NCI-H82 treated with DMSO at 0.1 percent for 48 hours (cell line): ENCODE data around the gene TTC27.
"Not testable (repeated sequence)": the region's sequence is repeated elsewhere in the genome, so short reads cannot be mapped to it uniquely, and the experiment has no call there.

Experiments used
- DNase-seq: peaks from one replicate; lab custom pipeline; 2025; ENCODE audit not compliant: unreplicated experiment; lab: John Stamatoyannopoulos, UW

Gene TTC27

DNA sequence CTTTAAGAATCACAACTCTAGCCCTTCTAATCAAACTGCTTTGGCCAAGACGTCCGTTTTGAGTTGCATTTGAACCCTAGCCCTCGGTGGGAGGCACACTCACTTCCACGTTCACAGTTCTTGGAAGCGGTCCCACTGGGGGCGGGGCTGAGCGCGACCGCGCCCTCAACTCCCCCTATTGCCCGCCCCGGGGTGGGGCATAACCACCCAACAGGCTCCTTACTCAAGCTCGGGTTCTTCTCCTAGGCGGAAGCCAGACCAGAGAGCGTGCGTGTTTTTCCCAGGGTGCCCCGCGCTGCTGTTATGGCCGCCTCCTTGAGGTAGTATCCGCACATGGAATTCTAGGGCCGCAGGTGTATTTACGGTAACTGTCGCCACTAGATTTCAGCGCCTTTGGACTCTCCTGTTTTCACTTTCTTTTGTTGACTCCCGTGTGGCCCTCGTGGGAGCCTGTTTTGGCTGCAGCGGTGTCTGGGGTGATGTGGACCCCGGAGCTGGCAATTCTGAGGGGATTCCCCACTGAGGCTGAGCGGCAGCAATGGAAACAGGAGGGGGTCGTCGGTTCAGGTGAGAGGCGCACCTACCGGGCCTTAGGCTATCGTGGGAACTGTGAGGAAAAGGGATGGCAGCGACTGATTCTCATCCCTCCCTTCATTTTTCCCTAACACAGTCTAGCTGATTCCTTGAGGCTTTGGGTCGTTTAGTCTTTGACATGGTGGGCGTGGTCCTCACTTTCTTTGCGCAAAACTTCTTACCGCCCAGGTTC lies at the start of gene TTC27:
Gene TTC27 (plus strand): TSS at position 237 of the 766 bp plus-strand sequence. CDS start 243 bp downstream, at position 480.
- DNase-seq = peak; percentile 96

DNA sequence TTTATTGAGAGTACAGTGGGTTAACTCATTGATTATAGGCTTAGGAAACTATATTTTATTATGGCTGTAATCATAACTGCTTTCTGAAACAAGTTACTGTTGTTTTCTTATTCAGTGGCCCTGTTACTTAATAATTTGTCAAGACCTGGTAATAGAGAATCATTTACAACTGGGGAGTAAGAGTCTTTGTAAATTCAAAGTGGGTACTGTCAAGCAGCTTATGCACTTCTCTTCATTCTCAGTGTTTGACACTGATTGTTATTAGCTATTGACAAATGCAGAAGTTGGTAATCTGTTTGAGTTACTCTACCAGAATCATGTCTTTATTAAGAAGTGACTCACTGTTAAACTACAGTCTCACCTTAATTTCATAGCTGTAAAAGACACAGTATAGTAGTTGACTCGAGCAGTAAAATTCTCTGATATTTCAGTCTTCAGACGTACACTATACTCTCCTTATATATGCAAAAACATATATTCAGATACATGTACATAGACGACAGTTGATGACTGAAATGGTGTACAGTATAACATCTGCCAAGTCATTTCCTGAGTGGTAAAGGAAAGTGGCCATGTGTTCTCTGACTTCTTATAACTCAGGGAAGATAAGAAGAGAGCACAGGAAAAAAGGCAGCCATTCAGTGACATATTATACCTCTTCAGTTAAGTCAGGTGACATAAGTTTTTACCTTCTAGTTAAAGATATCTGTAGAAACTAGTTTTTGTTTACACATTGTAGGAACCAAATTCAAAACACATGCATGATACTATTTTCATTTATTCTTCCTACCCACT lies 36.0 kb upstream of the TTC27 start:
- no peak for DNase-seq

DNA sequence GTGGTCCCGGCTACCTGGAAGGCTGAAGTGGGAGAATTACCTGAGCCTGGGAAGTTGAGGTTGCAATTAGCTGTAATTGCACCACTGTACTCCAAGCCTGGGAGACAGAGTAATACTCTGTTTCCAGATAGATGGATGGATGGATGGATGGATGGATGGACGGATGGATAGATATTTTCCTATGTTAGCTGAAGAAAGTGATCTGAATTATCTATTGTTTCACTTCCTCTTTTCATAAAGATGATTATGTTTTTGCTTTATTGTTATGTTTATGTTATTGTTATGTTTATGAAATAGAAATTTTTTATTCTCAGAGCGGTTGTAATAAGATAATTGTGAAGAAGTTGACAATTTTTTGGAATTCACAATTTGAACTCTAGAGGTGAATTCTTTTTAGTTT lies 33.3 kb upstream of the TTC27 start:
- DNase-seq = no peak

DNA sequence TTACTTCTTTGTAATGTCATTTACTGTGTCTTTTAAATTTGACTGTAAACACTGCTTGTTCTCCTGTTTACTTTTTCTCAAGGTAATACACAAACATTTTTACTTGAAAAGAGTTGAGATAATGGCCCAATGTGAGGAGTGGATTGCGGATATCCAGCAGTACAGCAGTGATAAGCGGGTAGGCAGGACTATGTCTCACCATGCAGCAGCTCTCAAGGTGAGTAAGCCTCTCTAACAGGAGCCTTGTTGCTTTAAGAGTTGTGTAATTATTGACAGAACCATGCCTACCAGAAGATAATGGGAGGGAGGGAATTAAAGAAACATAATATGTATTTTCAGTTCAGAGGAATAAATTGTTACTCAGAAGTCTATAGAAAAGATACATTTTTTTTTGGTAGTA lies 16.5 kb upstream of the TTC27 start:
- no peak for DNase-seq

DNA sequence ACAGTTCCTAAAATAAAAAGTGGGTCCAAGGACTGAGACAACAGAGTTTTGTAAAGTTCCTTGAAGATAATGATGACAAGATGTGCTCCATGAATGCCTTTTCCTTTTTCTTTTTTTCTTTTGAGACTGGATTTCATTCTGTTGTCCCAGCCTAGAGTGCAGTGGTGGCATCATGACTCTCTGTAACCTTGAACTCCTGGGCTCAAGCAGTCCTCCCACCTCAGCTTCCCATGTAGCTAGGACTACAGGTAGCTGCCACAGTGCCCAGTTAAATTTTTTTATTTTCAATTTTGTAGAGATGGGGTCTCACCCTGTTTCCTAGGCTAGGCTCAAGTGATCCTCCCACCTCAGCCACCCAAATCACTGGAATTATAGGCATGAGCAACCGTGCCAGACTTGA lies 16.1 kb upstream of the TTC27 start:
- DNase-seq = no peak

DNA sequence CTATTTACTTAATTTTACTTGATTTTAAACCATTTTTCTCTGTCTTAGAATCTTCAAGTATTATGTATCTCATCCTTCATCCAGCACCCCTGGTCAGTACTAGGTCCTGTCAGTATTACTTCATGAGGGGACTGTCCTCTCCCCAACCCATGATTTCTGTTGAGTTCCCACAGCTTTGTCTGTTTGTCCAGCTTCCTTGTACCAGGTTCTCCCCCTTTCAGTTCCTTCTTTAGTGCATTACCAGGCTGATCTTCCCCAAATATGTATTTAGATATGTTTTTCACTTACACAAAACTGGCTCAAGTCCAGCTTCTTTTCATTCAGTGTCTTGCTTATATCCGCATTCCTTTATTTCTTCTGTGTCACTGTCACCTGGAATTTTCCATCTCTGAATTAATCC lies 13.8 kb upstream of the TTC27 start:
- no peak for DNase-seq

DNA sequence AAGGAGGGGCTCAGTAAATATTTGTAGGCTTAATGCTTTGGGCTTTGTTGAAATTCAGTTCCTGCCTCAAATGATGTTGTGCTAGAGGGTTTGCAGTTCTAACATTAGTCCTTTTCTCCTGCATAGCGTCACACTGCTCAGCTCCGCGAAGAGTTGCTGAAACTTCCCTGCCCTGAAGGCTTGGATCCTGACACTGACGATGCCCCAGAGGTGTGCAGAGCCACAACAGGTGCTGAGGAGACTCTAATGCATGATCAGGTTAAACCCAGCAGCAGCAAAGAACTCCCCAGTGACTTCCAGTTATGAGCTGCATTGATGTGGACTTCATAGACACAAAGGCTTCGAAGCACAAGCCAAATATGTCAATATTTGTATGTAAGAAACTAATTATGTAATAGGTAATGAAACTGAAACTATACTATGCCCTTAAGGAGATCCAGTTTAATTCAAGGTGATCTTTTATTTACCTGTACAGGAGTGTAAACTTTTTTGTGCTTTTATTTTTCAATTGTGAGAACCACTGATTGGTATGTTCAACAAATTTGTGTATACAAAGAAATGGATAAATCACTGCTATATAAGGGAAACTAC lies 10.2 kb upstream of the TTC27 start:
- DNase-seq = no peak

DNA sequence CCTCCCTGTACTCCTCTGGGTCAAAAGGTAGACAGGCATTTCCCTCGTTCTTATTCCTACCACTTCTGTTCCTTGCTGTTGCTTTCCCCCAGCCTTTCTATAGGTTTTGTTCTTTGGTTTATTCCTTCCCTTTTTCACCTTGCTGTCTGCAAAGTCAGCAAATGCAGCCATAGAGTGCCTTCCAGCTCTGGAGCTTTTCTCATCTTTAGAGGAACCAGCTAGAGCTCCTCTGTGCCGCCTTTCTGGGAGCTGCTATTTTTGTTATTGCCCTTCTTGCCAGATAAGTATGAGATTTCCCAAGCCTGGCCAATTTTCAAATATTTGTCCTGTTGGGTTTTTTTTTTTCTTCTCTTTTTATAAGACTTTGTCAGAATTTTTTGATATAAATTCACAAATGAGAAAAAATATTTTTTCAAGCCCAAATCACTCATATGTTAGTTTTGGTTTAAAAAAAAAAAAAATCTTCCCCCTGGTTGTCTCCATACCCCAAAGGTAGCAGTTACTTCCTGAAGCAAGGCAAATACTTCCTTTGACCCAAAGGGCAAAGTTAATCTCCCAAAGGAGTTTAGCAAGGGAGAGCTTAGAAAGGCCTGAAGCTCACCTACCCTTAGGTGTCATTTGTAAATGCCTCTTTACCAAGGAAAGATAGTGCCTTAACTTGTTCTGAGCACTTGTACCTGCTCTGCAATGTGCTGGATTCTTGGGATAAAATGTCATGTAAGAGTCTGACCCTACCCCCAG lies 5.1 kb upstream of the TTC27 start:
- DNase-seq = no peak

DNA sequence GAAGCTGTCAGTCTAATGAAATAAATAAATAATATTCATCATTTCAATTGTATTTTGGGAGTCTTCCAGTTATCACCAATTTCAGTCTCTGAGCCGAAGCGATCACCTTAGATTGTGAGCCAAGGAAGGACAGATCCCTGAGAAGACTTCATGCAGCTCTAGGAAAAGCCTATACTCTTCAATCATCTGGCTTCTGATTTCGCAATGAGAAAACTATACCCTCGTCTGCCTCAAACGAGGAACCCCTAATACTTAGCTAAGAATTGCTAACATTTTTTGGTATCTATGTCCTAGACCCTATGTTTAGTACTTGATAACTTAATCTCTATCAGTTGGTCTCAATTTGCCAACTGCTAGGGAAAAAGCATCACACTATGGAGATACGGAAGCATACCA lies 4.5 kb upstream of the TTC27 start:
- no peak for DNase-seq

DNA sequence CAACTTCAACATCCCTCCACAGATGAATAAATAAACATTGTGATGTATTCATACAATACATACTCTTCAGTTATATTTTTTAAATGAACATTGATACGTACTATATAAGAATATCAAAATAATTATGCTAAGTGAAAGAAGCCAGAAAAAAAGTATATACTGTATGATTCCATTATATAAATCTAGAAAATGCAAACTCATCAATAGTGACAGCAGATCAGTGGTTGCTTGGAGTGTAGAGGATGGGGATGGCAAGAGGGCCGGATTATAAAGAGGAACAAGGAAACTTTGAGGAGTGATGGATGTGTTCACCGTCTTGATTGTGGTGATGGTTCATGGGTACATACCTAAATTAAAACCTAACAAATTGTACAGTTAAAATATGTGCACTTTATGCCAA lies 3.0 kb upstream of the TTC27 start:
- no peak for DNase-seq

DNA sequence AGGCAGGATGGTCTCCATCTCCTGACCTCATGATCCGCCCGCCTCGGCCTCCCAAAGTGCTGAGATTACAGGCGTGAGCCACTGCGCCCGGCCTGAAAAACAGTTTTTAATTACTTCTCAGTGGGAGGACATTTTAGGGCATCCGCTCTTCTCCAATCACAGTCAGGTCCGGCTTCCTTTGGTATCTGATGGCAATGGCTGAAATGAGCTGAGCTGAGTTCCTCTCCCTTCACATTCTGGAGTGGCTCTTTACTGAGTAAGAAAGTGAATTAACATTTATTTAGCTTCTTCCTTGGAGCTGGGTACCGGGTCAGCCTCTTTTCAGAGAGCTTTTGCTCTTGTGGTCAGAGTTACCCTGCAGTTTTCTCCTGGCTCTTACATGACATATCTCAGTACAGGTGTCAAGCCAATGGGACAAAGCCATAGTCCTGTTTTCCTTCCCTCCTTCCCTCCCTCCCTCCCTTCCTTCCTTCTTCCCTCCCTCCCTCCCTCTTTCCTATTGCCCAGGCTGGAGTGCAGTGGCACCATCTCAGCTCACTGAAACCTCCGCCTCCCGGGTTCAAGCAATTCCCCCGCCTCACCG lies 1.1 kb upstream of the TTC27 start:
- DNase-seq = no peak

DNA sequence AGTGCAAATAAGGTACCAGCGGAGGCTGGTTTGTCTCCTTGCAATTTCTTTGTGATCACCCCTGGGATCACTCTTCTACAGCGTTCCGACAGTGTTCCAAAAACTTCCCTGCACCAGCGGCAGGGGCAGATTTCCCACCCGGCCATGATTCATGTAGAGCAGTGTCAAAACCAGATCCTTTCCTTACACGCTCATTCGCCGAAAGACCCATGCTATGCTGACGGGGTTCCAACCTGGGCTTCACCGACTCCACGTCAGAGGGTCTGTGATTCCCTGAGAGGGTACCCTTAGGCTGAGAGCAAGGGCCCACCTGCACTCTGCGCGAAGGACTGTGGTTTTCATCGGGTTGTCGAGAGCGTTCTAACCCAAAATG lies 423 bp upstream of the TTC27 start:
- no peak for DNase-seq

DNA sequence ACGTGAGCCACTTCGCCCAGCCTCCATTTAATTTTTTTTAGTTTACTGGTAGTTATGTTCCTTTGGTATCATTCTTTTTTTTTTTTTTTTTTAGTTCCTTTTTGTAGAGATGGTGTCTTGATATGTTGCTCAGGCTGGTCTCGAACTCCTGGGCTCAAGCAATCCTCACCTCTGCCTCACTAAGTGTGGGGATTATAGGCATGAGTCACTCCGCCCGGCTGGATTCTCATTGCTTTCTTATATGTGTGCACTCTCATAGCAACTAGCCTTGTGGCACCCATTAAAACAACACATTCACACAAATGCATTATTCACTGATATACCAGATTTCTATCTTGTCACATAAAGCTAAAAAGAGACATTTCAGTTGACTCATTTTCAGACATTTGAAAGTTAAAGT lies 4.2 kb downstream of the TTC27 start:
- DNase-seq = no peak

DNA sequence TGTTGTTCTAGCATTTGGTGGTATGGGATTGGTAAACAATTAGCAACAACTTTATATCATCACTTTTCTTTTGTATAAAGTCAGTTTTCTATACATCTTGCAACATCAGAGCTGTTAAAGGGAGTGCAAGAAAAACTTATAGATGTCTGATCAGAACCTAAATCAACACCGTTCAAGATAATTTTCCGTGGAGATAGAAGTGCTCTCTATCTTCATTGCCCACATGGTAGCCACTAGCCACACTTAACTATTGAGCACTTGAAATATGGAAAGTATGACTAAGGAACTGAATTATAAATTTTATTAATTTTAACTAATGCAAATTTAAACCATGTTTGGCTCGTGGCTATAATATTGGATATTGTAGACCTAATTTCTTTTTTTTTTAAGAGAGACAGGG lies 5.2 kb downstream of the TTC27 start:
- no peak for DNase-seq

DNA sequence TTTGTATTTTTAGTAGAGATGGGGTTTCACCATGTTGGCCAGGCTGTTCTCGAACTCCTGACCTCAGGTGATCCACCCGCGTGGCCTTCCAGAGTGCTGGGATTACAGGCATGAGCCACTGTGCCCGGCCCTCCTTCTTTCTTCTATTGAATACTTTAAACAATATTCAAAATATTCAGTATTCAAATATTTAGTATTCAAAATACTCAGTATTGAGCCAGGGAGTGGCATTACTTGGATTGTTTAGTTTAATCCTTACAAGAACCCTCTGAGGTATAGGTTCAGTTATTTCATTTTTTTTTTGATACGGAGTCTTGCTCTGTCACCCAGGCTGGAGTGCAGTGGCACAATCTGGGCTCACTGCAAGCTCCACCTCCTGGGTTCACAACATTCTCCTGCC lies 10.7 kb downstream of the TTC27 start:
- DNase-seq = not testable (repeated sequence)

DNA sequence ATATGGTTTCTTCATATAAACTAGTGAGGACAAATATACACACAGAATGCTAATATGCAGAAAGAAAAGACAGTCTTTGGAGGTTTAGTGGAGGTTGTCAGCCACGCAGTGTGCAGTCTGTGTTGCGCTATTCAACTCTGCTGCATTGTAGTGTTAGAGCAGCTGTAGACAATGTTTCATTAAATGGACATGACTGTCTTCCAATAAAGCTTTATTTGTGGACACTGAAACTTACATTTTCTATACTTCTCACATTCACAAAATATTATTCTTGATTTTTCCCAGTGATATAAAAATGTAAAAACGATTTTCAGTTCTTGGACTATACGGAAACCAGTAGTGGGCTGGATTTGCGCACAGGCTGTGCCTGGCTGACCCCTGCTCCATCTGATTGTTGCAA lies 13.3 kb downstream of the TTC27 start:
- no peak for DNase-seq

DNA sequence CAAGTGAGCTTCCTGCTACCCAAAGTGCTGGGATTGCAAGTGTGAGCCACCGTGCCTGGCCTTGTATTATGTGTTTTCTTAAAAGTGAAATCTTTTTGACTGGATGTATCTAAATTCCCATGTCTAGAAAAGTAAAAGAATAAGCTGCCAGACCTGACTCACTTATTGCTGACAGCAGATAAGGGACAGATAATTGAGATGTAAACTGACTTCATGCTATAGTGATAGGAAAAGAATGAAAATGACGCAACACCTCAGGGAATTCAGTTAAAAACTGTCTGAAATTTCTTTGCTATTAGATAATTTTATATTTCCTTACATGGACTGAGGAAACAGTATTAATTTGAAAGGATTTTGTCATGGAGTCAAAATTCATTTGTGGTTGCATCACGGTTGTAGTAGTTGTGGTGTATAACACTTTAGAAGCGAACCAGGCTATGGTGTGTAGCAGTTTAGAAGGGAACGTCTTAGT lies 19.4 kb downstream of the TTC27 start:
- no peak for DNase-seq

DNA sequence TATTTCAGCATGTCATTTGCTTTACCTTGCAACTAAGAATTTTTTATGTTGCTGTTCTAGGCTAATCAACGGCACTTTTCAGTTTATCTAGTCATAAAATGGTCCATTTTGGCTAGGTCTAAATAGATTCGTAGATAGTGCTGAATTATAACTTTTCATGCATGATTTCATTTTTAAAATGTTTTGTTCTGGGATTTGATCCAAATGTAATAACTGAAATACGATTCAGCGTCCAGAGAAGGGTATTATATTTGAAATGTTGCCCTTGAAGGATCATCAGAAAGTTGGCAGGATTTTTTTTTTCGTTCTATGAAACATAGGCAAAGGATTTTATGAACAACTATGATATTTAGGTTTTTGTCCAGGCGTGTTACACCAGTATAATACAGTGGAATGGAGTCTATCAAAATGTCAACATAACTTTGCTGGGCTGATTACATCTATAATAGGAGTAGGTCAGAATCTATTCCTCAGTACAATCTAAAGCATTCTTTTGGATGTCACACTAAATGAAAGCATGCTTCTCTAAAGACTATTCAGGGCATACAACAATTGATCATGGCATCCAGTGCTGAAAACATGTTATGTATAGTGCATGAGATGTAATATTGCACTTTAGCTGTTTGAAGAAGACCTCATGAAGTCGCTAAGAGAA lies 24.8 kb downstream of the TTC27 start:
- DNase-seq = no peak

DNA sequence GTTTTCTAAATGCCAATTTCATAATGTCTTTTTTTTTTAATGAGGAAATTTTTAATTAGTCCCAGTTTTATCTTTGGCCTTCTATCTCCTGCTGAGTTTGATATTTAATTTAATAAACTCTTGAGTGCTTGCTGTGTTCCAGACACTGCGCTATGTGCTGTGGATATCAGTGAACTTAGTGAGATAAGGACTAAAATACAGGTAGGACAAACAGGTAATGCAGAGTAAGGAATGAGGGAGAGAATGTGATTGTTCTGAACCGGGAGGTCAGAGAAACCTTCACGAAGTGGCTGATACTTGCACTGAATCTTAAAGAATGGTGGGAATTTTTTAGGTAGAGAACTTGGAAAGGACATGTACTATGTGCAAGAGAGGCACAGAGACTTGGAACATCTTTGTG lies 28.2 kb downstream of the TTC27 start:
- no peak for DNase-seq

DNA sequence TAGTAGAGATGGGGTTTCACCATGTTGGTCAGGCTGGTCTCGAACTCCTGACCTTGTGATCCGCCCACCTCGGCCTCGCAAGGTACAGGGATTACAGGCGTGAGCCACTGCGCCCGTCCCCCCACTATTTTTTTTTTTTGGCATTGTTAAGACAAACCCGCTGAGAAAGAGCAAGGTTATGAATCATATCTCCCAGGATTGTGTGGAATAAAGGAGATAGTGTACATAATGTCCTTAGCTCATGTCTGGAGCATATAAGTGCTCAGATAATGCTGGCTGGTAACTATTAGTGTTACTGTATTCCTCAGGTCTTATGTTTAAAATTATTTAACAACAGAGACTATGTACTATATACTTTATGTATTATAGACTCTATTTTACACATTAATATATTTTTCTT lies 36.0 kb downstream of the TTC27 start:
- no peak for DNase-seq

DNA sequence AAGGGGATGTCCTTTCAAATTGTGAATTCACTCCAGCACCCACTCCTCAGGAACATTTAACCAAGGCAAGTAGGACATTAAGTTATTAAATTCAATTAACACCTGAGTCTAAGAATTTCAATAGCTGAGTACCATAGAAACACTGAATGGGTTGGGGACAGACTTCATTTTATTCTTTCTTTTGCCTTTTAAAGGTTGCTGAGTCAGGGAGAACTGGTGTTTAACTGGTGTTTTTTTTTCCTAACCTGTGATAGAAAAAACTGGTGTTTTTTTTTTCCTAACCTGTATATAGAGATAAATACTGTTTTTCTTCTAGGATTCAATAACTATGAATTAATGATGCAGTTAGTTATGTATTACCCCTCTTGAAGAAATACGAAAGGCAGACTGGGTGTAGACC lies 38.9 kb downstream of the TTC27 start:
- DNase-seq = no peak
